Suprapubic skin (tissue), 4 donors: ENCODE measurements around the gene GPR146. TPM values are rescaled to one million over a fixed set of nuclear protein-coding genes. Genes with fewer than 3 reads are reported as not detected.

Source experiments
- DNase-seq, 2 donors: peaks; one replicate each; pipeline ENCODE4 v3.0.0-alpha.2; 2019; ENCODE audit warnings: low spot score in 2 of 2
- H3K27ac ChIP-seq: fragments of 200-600 bp; sonication (generic); one replicate; pipeline ENCODE4 v1.5.1; 2019
- H3K27me3 ChIP-seq: fragments of 200-600 bp; sonication (generic); one replicate; pipeline ENCODE4 v1.5.1; 2019
- H3K36me3 ChIP-seq: fragments of 200-600 bp; sonication (generic); one replicate; pipeline ENCODE4 v1.5.1; 2019
- H3K4me1 ChIP-seq: fragments of 200-600 bp; sonication (generic); one replicate; pipeline ENCODE4 v1.5.1; 2019
- H3K4me3 ChIP-seq: fragments of 200-600 bp; sonication (generic); one replicate; pipeline ENCODE4 v1.5.1; 2019; ENCODE audit warnings: mild to moderate bottlenecking
- H3K9me3 ChIP-seq: fragments of 200-600 bp; sonication (generic); one replicate; pipeline ENCODE4 v1.5.1; 2019
- EP300 ChIP-seq: sonication (generic); formaldehyde crosslinking; IDR thresholded peaks from one replicate; pipeline ENCODE4 v1.6.1; 2017; ENCODE audit warnings: antibody characterized with exemption
- POLR2A ChIP-seq, 2 donors: fragments of 450-650 bp; IDR thresholded peaks; one replicate each; pipeline ENCODE4 v1.6.1; 2017; ENCODE audit warnings: antibody characterized with exemption in 2 of 2, mild to moderate bottlenecking in 2 of 2, moderate library complexity in 2 of 2
- POLR2AphosphoS5 ChIP-seq, 3 donors: sonication (generic); formaldehyde crosslinking; IDR thresholded peaks; one replicate each; pipeline ENCODE4 v1.6.1; 2017; ENCODE audit warnings: antibody characterized with exemption in 3 of 3
- WGBS: methylation state at CpG from one replicate; pipeline ENCODE4 v1.1.5; 2018; 5-methylcytosine and 5-hydroxymethylcytosine counted together
- total RNA-seq, 4 donors: library from RNA; depleted of rRNA; stranded (reverse); fragments of >200 nt; gene quantifications; one replicate each; pipeline ENCODE4 v1.1.0, GENCODE V29; 2016
- TF ChIP-seq, protein P1 (sequence below), 2 donors: fragments of 200-600 bp in 1 of 2; fragments of 450-650 bp in 1 of 2; sonication (generic) in 1 of 2; IDR thresholded peaks; one replicate each; pipeline ENCODE4 v1.5.1; 2016 to 2019; ENCODE audit warnings: antibody characterized with exemption in 2 of 2, mild to moderate bottlenecking in 1 of 2, moderate library complexity in 1 of 2

The GPR146 gene
- total RNA-seq, 4 donors from 2014 or later: 24.1 to 50.8 (median 39.3) TPM

DNA sequence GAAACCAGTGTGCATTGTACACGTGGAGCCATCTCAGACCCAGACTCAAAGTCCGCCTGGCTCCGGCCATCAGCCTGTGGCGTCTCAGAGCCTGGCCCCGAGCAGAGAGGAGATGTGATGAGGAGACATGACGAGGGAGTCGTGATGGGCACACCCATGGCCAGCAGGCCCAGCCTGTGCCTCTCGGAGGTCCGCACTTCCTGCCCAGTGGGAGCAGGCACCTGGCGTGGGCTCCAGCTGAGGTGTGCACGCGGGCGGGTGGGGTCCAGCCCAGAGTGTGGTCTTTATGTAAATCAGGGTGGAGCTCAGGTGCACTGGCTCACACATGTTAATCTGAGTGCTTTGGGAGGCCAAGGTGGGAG lies 26.0 kb upstream of the GPR146 start:
- Histone ChIP-seq H3K9me3 (no peaks in the 10 kb centered on the region), H3K27me3 (no peaks in the 10 kb centered on the region), H3K27ac (no peak overlapping the region), H3K4me3 (no peak overlapping the region), H3K4me1 (peaks cover 14% of the 10 kb centered on the region), H3K36me3 (peaks cover 31% of the 10 kb centered on the region)
- DNase-seq: no peak
- TF ChIP-seq POLR2A (IDR thresholded peaks at IDR 0.05) (no peak), EP300 (no peak), POLR2AphosphoS5 (IDR thresholded peaks at IDR 0.05) (no peak)
- TF ChIP-seq, protein P1, sequence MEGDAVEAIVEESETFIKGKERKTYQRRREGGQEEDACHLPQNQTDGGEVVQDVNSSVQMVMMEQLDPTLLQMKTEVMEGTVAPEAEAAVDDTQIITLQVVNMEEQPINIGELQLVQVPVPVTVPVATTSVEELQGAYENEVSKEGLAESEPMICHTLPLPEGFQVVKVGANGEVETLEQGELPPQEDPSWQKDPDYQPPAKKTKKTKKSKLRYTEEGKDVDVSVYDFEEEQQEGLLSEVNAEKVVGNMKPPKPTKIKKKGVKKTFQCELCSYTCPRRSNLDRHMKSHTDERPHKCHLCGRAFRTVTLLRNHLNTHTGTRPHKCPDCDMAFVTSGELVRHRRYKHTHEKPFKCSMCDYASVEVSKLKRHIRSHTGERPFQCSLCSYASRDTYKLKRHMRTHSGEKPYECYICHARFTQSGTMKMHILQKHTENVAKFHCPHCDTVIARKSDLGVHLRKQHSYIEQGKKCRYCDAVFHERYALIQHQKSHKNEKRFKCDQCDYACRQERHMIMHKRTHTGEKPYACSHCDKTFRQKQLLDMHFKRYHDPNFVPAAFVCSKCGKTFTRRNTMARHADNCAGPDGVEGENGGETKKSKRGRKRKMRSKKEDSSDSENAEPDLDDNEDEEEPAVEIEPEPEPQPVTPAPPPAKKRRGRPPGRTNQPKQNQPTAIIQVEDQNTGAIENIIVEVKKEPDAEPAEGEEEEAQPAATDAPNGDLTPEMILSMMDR (IDR thresholded peaks at IDR 0.05): no peak
- 93% methylated on average over 12 of the region's 13 CpGs for WGBS

DNA sequence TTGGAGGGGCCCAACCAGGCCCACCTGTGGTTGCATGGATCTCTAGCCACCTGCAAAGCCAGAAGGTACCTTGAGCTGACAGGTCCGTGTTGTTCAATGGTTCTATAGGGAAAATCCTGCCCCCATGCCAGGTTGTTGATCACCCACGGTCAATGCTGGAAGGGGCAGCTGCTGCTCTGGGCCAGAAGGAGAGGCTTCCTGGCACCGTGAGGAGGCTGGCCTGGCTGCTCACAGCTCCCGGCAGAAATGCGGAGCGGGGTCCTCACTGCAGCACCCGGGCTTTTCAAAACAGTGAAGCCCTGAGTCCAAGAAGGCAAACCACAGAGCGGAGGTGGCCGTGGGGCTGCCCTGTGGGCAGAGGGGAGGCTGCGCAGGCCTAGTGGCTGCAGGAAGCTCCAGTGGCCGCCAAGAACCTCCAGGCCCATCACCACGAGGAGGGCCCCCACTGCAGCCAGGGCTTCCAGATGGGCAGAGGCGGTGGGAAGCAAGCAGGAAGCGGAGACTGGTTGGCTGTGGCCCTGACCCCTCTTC lies 25.0 kb upstream of the GPR146 start:
- Histone ChIP-seq H3K4me1 (peaks cover 6% of the 10 kb centered on the region), H3K9me3 (no peaks in the 10 kb centered on the region), H3K36me3 (peaks cover 31% of the 10 kb centered on the region), H3K27ac (no peak overlapping the region), H3K27me3 (no peaks in the 10 kb centered on the region), H3K4me3 (no peak overlapping the region)
- no peak for DNase-seq
- TF ChIP-seq POLR2AphosphoS5 (IDR thresholded peaks at IDR 0.05) (no peak), EP300 (no peak), POLR2A (IDR thresholded peaks at IDR 0.05) (no peak)
- TF ChIP-seq, protein P1 (IDR thresholded peaks at IDR 0.05): no peak
- 87% methylated on average over 14 of the region's 14 CpGs for WGBS

DNA sequence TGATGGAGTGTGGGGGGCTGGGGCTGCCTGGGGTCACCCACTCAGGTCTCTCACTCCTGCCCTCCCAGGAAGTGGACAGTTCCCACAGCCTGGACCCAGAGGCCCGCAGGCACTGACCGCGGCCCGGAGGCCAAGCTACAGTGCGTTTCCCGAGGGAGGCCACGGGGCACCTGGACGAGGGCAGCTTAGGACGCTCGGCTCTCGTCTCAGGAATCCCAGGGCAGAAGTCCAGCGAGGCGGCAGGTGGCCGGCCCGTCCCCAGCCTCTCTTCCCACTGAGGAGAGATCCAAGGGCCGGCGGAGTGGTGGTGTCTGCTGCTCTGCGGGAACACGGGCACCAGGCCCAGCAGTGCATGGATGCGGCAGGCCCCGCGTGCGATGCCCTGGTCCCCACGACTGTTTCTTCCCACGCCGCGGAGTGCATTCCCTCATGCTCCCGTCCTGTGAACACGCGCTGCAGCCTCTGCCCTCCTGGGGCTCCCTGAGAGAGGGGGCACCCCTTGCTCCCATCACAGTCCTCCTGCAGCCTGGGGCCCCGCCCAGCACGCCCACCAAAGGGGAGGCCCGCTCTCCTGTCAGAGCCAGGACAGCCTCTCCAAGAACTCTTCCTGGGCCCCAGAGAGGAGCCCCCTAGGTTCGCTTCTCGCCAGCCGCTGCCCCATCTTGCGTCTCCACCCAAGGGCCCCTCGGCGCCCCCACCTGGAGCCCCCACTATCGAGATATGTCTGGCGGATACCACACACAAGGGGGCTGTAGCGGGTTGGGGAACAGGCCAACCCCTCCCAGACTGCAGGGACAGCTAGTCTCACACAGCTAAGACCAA lies 24.3 kb upstream of the GPR146 start:
- no peak for DNase-seq
- TF ChIP-seq, protein P1 (IDR thresholded peaks at IDR 0.05): no peak
- no peak for TF ChIP-seq EP300
- TF ChIP-seq POLR2A (IDR thresholded peaks at IDR 0.05): no peak
- TF ChIP-seq POLR2AphosphoS5 (IDR thresholded peaks at IDR 0.05): no peak
- H3K9me3 ChIP-seq: no peaks in the 10 kb centered on the region

DNA sequence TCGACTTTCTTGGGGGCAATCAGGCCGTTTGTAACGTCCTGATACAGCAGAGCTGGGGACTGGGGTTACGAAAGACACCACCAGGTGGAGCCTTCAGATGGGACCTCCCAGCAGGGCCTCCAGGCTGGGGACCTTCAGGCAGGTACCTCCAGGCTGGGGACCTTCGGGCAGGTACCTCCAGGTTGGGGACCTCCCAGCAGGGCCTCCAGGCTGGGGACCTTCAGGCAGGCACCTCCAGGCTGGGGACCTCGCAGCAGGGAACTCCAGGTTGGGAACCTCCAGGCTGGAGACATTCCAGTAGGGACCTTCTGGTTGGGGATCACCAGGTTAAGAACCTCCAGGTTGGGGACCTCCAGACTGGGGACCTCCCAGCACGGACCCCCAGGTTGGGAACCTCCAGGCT lies 23.5 kb upstream of the GPR146 start:
- H3K4me1 ChIP-seq: peaks cover 10% of the 10 kb centered on the region
- no peaks in the 10 kb centered on the region for H3K27me3 ChIP-seq
- H3K9me3 ChIP-seq: no peaks in the 10 kb centered on the region
- TF ChIP-seq EP300 (no peak), POLR2A (IDR thresholded peaks at IDR 0.05) (no peak), POLR2AphosphoS5 (IDR thresholded peaks at IDR 0.05) (no peak)
- TF ChIP-seq, protein P1 (IDR thresholded peaks at IDR 0.05): no peak
- peaks cover 38% of the 10 kb centered on the region for H3K36me3 ChIP-seq
- H3K4me3 ChIP-seq: no peak overlapping the region
- WGBS: 100% methylated on average over 1 of the region's 7 CpGs
- no peak overlapping the region for H3K27ac ChIP-seq
- no peak for DNase-seq

More for the DNA sequence above, 24.3 kb upstream of the GPR146 start:
- Histone ChIP-seq H3K4me1 (peaks cover 2% of the 10 kb centered on the region), H3K4me3 (no peak overlapping the region), H3K36me3 (peaks cover 31% of the 10 kb centered on the region), H3K27me3 (no peaks in the 10 kb centered on the region), H3K27ac (no peak overlapping the region)
- 94% methylated on average over 25 of the region's 42 CpGs for WGBS

DNA sequence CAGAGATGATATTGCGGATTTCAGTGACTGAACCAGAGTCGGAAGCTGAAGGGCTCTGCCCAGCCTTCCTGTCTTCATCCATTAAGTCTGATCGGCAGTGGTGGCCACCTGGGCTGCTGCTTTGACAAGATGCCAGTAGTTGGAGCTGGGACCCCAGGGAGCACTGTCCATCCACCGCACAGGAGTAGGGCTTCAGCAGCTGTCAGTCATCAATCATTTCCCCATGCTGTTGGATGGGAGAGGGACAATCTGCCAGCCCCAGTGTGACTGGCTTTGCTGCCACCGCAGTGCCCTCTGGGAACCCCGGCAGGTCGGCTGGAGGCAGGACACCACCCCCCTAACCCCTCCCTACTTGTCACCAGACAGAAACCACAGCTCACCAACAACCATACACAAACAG lies 23.0 kb upstream of the GPR146 start:
- Histone ChIP-seq H3K27me3 (no peaks in the 10 kb centered on the region), H3K36me3 (peaks cover 39% of the 10 kb centered on the region), H3K9me3 (no peaks in the 10 kb centered on the region), H3K4me1 (peaks cover 15% of the 10 kb centered on the region), H3K4me3 (no peak overlapping the region), H3K27ac (no peak overlapping the region)
- DNase-seq: no peak
- 100% methylated on average over 7 of the region's 7 CpGs for WGBS
- no peak for TF ChIP-seq POLR2AphosphoS5 (IDR thresholded peaks at IDR 0.05)
- no peak for TF ChIP-seq EP300
- TF ChIP-seq, protein P1 (IDR thresholded peaks at IDR 0.05): no peak
- no peak for TF ChIP-seq POLR2A (IDR thresholded peaks at IDR 0.05)
